Effector CD4-positive, alpha-beta T cell (primary cell): ENCODE data around the gene RUNX1.
"Not testable (repeated sequence)": the region's sequence is repeated elsewhere in the genome, so short reads cannot be mapped to it uniquely, and the experiment has no call there.

Source experiments
- DNase-seq: peaks from one replicate; pipeline ENCODE4 v3.0.0-alpha.2; 2020

The RUNX1 gene

DNA sequence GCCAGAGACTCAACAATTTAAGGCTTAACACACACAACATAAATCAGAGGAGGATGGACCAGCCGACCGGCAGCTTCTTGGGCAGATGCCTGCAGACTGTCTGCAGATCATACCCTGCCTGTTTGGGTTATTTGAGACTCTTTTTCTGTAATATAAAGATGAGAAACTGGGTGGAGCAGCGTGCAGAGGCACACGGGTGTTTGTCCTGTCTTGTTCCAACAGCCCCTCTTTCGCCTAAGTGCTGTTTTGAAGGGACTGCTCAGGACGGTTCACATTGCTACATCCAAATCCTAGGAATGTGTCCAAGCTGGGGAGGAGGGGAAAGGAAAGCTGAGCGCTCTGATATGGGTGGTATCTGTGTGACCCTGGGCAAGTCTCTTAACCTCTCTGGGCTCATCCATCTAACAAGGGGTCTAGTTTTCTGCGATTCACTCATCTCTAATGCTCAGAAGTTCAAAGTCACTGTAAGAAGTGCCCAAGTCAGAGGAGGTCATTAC lies 230.4 kb downstream of the RUNX1 start:
- DNase-seq, result no peak

DNA sequence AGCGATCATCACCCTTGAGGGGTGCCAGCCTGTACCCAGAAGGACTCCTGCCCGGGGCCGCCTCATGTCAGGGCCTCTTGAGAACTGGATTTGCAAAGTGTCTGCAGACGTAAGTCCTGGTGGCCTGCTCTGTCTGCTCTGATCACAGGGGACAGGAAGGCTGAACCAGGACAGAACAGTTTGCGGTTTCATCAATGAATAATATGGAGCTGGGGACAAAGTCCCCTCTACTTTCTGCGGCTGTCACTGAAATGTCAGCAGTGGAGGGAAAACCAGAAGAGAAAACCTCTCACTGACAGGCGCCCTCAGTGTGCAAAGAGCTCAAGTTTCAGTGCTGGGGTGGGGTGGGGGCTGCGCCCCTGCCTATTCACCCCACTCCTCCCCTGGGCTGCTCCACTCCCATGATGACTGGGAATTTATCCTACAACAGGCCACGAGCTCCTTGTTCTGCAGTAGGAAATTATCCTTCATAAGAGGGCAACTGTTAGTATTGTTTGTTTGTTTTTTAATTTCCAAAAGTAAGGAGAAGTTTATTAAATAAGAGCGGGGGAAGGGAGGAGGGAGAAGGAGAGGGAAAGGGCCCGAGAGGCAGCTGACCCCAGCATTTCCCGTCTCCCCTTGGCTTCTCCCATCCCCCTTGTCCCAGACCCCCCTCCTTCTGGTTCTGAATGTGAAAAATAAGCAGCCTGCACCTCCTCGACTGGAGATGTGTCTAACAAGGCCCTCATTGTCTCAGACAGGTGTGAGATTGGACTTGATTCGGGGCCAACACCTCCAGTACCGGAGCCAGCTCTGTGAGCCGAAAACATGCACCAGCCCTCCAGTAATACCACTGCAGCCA lies 231.1 kb downstream of the RUNX1 start:
- no peak for DNase-seq

DNA sequence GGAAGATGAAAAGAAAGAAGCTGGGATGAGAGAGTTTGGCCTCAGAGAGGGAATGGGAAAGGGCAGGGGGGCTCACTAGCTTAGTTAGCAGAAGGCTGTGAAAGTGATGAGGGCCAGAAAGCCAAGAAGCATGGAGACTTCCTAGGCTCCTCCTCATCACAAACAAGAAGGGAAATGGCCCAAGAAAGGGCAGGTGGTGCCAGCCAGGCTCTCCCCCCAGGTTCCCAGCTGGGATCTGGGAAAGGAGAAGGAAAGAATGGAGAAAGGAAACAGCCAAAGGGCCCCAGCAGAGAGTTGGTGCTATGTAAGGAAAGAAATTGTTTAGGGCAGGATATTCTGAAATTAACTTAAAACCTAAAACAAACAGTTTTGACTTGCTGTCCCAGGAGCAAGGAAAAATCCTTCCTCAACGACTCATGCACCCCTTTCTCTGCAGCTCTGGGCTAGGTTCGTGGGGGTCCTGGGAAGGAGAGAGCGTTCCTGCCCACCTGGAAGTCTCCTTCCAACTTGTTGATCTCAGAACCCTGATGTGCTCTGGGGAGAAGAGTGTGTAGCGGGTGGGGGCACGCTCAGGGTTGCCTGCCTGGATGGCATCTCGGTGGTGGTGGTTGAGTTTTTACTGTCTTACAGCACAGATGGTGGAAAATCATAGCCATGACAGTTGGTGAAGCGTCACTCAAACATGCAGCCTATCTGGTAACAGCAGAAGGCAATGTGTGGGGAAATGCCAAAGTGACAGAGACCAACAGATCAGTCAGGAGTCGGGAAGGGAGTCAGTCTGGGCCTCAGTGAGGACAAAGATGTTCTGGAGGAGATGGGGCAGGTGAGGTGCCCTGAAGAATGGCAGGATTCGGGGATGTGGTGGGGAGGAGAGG lies 233.0 kb downstream of the RUNX1 start:
- DNase-seq, result no peak

DNA sequence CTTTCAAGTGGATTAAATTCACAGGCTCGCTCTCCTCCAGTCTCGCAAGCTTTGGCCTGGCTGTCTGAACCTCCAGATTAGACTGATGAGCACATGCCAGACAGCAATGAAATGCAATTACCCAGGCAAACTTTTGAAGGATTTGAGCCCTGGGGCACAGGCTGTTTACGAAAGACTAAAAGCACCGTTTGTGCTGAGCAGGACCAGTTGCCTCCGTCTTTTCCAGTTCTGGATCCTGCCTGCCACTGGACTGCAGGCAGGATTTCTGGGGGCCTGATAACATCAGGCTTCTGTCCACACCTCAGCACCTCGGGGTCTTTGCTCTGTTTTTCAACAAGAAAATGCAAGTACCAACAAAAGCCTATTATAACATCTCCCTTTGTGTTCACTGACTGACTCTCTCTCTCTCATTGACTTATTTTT lies 234.6 kb downstream of the RUNX1 start:
- DNase-seq, result no peak

DNA sequence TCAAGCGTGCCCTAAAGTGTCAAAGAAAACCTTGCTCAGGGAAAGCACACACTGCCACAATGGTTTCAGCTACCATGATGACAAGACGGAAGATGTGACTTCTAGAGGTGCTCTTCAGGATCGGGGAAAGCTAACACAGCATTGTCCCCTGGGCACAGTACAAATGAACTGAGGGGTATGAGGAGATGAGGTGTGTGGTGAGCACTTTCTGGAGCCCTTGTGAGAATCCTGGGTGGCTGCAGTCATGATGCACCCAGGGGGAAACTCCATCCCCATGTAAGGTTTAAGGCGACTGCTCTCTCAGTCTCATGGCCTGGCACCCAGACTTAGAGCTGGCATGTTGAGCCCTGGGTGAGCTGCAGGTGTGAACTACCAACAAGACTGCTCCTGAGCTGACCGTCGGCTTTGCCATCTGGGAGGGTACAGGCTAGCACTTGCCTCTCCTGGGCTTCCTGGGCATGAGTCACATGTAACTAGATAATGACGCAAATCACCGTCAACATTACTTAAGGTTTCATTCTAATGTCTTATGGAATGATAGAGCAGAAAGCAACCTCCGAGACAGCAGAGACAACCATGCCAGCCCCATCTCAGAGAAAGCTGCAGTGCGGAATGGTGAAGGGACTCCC lies 235.7 kb downstream of the RUNX1 start:
- no peak for DNase-seq

DNA sequence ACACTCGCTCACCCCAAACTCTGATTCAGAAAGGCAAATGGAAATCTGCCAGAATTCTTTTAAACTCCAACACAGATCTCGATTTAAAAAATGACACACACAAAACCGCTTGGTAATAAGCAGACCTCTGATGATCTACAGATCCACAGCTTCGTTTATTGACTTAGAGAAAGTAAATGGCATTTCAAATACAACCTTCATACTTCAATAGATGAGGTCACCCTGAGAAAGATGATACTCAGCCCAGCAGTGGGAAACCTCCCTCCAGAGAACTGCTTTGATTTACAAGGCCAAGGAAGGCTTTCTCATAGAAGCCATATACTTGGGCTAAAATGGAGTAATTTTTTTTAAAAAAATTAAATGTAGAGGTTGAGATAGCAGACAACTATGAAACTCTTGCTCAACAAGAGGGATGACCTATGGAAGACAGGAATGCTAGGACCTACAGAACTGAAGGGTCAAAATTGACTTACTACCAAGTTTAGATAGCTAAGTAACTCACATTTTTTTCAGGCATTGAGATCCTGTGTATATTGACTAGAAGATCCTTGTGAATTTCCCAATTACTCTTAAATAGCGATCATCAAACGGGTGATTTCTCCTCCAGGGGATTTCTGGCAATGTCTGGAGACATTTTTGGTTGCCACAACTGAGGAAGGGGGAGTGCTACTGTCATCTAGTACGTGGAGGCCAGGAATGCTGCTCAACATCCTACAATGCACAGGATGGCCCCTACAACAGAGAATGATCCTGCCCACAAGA lies 236.4 kb downstream of the RUNX1 start:
- no peak for DNase-seq

DNA sequence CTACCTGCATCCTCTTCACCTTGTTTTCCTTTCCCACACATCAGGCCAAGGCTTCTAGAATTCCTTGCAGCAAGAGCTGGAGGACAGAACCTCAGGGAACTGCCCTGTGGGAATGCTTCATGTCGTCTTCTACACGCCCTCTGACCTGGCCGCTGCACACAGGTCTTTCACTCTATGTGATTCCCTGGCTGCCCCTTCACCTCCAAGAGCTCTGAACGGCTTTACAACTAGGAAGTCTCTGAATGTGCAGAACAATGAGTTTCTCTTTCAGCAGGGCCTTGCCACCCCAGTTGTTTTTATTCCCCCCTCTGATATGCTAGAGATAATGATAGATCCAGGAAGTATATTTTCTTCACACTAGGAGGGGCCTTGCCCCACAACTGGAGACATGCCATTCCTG lies 237.7 kb downstream of the RUNX1 start:
- DNase-seq, result no peak

DNA sequence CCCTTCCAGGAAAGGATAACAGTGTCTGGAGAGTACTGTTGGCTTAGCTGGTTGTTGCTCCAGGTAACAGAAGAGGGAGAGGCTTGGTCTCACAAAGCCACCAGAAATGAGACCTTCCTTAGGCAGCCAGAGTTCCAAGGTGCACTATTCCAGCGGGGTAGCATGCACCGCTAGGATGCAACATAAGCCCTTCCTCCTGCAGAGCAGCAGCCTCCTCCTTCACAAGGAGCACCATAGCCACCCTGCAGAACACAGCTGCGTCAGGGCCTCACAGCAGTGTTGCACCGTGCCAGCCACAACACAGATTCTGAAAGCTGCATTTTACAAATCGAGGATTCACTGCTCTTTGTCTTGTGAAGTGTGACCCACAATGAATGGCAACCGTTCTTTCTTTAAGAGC lies 238.3 kb downstream of the RUNX1 start:
- no peak for DNase-seq

DNA sequence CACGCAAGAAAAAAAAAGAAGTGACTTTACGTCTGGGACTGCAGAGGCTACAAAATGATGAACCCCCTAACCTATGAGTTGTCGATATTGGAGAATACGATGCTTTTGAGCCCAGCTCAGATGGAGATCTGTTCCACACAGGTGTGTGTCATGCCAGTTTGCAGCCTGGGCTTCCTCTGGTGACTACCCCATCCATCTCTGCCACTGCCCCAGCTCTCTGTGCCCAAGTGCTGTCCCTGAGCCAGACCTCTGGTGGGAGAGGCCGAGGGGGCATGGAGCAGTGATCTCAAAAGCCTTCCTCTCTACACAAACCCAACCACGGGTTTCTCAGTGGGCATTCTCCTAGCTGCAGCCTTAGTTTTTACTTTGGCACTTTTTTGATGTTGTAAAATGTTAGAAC lies 239.3 kb downstream of the RUNX1 start:
- DNase-seq, result no peak

DNA sequence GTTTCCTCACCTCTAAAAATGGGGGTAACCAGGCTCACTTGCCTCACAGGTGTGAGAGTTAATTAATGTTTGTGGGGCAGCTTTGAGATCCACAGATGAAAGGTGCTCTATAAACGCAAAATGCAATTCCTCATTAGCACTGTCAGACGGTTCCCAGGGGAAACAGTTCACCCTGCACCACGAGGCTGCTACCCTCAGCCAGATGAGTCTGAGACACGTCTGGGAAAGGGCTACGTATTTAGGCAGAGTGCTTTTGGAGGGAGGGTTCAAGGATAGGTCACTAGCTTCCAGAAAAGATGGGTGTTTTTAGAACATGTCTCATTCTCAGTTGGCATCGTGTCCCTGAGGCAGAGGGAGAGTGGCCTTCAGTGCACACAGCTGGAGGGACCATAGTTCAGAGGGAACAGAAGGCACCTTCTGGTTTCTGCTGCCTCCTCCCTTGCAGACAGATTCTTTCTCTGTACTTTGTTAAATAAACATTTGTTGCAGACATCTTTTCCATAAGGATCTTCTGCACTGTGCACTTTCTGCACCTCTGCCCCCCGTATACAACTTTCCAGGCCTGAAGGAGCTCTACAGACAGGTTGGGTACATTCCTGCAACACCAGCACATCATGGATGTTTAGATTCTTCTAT lies 240.4 kb downstream of the RUNX1 start:
- no peak for DNase-seq

DNA sequence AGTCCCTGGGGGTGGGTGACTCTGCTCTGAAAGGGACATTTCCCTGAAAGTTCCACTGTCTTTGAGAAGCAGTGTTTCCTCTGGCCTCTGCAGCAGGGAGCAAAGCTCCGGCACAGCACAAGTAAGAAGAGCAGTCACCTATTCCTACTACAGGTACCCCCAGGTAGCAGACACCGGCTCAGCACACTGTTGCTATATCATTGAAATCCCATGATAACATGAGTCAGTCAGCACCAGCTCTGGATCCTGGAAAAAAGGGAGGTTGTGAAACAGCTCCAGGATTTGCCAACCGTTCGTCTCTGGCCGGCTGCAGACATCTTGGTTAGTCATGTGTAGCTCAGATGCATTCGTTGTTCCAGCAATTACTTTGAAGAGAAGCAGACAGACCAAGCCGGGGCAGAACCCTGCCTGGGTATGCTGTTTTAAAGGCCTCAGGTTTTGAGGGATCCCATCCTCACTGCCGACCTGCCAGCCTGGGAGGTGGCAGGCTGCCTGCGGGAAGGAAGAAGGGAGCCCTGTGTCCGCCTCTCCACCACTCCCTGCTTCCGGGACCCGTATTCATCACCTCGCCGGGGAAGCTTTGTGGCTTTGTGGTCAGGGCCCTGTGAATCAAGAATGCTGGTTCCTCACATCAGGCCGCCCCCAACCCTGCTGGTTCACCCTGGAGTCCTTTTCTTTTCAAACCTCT lies 241.1 kb downstream of the RUNX1 start:
- peak; percentile 42 for DNase-seq

DNA sequence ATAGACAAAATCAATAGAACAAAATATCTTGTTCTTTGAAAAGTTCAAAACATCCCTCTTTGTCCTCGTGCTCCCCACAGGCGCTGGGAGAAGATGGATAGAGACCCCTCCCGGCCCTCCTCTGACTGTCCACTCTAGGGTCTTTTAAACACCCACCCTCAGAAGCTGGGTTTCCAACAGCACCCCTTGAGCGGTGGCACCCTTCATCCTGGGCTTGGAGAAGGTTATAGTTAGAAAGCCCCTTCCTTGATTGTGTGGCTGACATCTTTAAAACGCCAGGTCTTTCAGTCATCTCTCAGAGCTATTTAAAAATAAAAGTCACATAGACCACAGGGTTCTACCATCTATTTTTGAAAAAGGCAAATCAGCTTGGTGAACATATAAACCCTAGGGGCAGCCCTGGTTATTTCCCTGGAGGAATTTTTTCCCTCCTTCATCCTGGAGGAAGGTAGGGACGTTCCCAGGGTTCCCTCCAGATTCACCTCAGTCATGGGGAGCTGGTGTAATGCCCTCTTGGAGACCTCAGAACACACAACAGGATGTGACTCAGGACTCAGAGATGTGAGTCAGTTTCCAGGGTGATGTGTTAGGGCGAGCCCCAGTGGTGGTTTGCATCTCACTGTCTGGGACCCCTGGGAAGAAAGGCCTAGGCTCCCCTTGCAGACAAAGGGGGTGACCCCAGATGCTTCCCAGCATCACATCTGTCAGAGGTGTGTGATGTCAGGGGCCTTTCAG lies 241.8 kb downstream of the RUNX1 start:
- peak; percentile 53 for DNase-seq

DNA sequence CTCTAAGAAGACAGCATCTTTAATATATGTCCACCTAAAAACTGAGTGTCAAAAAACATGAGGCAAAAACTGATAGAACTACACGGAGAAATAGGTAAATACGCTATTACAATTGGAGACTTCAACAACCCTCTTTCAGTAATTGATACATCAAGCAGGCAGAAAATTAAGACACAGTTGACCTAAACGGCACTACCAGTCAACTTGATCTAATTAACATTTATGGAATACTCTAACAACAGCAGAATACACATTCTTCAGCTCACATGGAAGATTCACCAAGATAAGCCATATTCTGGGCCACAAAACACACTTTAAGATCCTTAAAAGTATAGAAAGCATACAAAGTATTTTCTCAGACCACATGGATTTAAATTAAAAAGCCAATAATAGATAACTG lies 242.7 kb downstream of the RUNX1 start:
- DNase-seq, result no peak

DNA sequence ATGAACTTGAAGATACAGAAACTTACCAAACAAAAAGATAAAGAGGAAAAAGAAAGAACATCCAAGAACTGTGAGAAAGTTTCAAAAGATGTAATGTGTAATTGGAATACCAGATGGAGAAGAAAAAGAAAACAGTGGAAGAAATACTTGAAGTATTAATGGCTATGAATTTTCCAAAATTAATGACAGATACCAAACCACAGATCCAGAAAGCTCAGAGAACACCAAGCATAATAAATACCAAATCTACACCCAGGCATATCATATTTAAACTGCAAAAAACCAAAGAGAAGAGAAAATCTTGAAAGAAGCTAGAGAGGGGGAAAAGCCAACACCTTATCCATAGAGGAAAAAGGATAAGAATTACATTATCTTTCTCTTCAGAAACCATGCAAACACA lies 243.9 kb downstream of the RUNX1 start:
- no peak for DNase-seq

DNA sequence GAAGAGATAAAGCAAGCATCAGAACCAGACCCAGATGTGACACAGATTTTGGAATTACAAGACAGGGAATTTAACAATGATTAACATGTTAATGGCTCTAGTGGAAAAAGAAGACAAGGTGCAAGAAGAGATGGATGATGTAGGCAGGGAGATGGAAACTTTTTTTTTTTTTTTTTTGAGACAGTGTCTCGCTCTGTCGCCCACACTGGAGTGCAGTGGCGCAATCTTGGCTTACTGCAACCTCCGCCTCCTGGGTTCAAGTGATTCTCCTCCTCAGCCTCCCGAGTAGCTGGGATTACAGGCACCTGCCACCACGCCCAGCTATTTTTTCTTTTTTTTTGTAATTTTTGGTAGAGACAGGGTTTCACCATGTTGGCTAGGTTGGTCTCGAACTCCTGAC lies 244.5 kb downstream of the RUNX1 start:
- DNase-seq, result not testable (repeated sequence)

DNA sequence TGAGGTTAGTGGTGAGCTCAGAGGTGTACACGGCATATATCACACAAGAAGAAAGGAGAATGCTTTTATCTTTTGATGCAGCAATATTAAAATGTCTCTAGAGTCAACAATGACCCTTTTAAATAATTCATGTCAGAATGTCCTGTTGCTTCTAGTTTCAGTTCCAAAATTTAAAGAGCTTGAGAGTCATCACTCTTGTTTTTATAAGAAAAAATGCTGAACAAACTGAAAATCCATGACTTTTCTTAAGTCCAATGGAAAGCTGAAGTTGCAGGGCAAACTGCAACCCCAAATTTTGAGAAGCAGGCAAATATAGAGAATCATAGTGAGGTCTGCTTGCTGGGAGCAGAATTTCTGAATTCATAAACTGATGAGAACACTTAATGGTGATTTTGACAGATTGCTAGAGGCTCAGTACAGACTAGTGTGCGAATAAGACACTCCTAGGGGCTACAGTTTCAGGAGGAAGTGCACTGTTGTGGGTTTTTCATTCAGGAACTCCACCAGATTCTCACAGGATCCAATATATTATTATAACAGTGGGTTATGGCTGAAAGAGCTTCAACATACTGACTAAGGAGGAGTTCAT lies 245.2 kb downstream of the RUNX1 start:
- DNase-seq, result no peak

DNA sequence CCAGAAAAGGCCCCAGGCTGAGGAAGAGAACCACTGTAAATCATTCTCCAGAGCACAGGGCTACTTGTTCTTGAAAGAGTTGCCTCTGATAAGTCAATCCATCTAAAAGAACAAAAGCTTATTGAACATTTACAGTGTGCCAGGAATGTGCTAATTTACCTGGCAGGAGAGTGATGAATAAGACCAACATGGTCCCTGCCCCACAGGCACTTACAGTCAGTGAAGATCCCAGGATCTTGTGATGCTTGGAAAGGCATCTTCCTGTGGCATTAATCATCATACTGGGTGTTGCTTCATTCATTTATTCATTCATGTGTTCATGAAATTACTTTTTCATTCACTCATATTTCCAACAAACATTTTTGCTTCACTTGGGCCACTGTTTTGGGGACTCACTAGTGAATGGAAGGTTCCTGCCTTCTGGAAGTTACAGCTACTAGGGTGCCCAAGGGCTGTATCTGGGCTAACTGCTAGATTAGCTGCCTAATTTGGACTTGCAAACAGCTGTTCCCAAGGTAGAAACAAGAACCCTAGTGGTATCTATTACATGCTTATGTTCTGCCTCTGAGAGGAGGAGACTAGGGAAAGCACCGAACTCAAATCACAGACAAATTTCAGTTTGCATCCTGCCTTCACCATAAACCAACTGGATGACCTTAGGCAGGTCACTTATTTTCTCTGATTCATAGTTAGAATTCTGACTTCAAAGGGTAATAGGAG lies 246.8 kb downstream of the RUNX1 start:
- no peak for DNase-seq

DNA sequence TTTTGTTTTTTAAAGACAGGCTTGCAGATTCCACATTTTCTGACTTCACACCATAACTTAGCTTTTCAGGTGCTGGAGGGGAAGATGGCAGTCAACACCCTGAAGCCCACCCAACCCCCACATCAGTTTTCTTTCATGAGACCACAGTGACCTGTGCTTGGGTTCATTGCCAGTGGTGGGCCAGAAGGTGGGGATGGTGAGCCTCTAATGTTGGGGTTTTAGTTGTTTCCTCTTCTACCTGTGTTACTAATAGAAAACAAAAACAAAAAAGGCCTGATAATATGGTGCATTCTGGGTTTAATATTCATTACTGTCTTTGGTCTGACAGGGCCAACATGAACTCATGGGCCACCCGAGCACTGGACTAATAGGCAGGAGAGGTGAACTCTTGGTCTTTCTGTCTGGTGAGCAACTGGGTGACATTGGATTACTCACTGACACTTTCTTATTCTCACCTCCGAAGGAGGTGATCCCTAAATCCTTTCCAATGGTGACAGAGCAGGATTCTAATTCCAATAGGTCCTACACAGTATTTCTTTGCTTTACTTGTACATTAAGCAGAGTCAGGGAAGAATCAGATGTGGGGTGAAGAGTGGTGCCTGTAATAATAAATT lies 247.5 kb downstream of the RUNX1 start:
- DNase-seq, result no peak
